ENCODE measurements around the gene MNAT1.
A peak's percentile ranks its signal among the peaks of the same experiment; 100 is the strongest.
"Not testable (repeated sequence)": the region's sequence is repeated elsewhere in the genome, so short reads cannot be mapped to it uniquely, and the experiment has no call there.

The MNAT1 gene

DNA sequence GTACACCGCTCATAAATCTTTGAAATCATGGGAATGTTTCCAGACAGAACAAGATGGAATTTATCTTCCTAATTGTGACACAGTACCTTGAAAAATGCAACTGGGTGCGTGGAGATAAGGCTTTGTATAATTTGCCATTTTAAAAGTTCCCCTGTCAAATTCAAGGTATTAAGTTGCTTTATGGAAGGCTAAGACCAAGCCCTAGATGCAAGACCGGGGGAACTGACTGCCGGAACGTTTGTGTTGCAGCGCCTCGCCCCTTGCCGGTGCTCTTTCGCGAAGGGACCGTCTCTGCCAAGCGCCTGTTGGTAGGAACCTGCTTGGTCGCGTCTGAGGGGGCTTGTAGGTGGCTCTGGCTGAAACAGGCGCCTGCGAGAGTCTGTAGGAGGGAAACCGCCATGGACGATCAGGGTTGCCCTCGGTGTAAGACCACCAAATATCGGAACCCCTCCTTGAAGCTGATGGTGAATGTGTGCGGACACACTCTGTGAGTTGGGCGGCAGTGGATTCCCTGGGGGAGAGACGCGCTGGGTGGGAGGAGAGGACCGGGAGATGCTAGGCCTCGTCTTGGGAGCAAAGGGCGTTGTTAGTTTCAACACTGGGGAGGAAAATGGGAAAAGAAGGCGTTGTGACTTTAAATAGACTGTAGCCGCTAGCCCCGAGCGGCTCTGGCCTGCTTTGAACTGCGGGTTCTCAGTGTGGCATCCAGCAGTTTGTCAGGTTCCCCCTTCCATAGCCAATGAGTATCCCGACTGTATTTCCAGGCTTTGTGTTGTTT lies at the start of gene MNAT1:
MNAT1 (plus strand) TSS at position 297 of the 778 bp plus-strand sequence; CDS start at position 399, 102 bp downstream.
- DNase-seq = peak; percentile 91

DNA sequence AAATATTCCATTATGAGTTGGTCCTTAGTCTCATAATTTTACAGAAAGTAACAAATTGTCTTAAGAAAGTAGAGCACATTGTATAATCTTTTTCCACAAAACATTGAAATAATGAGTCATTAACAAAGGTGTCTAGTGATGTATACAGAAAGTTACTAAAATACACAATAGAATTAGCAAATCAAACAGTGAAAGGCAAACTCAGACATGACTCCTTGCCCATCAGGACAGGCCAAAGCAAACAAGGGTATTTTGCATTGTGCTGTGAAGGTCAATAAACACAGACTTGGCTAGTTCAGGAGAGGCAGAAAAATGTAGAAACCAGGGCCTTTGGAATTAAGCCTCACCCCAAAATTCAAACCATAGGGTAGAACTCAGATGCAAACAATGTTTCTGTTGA lies 47.7 kb upstream of the MNAT1 start:
- no peak for DNase-seq

DNA sequence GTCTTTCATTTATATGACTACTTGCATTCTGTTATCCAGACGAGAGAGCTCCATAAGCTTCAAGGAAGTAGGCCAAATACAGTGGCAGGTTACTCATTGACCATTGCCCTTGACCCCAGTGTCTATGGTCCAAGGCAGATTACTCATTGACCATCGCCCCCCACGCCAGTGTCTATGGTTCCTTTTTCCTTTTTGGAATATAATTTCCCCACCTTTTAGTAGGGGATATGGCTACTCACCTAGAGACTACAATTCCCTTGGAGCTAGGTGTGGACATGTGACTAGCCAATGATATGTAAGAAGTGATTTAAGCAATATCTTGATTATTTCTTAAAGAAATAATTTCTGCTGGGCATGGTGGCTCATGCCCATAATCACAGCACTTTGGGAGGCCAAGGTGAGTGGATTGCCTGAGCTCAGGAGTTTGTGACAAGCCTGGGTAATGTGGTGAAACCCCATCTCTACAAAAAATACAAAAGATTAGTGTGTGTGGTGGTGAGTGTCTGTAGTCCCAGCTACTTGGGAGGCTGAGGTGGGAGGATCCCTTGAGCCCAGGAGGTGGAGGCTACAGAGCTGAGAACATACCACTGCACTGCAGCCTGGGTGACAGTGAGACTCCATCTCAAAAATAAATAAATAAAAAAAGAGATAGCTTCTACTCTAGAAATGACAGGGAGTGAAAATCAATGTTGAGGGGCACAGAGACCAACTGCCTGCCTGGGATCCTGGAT lies 43.0 kb upstream of the MNAT1 start:
- no peak for DNase-seq

DNA sequence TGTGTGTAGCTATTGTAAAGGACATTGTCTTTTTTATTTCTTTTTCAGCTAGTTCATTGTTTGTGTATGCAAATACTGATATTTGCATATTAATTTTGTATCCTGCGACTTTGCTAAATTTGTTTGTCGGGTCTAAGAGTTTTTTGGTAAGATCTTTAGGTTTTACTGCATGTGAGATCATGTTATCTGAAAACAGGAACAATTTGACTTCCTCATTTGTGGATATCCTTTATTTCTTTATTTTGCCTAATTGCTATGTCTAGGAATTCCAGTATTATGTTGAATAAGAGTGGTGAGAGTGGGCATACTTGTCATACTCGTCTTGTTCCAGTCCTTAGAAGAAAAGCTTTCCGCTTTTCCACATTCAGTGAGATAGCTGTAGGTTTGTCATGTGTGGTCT lies 39.2 kb upstream of the MNAT1 start:
- no peak for DNase-seq

DNA sequence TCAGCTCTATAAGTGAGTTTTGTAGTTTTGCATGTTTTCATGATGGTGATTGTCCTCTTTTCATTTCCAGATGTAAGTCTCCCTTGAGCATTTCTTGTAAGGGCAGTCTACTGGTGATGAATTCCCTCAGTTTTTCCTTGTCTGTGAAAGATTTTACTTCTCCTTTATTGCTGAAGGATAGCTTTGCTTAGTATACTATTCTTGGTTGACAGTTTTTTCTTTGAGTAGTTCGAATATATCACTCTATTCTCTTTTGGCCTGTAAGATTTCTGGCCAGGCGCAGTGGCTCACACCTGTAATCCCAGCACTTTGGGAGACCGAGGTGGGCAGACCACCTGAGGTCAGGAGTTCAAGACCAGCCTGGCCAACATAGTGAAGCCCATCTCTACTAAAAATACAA lies 34.0 kb upstream of the MNAT1 start:
- no peak for DNase-seq

- no peak for DNase-seq
Measured at GRCh38 chr14:60705100-60705499, 29.5 kb upstream of the MNAT1 start.

DNA sequence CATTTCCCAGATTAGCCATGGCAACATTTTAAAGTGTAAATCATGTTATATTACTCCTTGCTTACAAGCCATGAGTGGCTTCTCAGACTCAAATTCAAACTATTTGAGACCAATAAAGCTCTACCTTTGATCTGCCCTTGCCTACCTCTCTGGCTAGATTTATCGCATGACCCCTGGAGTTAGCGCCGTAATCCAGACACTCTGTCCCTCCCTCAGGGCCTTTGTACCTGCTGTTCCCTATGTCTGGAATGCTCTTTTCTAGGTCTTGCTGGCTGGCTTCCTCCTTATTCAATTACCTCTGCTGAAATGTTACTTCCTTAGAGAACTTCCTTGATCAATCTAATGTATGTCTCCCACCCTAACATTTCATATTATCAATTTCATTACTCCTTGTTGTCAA lies 26.7 kb upstream of the MNAT1 start:
- no peak for DNase-seq

- DNase-seq = no peak
Measured at GRCh38 chr14:60710494-60710893, 24.1 kb upstream of the MNAT1 start.

DNA sequence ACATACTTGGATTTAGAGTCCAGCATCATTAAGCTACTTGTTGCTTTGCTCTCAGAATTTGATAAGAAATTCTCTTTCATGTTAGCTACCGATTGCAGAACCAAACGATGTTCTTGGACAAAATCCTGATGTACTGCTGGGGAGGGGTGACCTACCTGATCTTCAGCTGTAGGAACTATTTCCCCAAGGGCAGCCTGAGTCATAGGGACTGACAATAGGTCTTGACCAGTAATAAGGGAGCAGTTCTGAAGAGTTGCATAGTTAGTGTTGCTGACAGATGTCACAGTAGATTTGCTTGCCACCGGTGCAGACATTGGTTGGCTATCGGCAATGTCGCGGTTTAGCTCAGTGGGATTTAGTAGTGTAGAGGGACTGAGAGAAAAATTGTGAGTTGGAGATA lies 21.0 kb upstream of the MNAT1 start:
- DNase-seq = no peak

- DNase-seq = no peak
Measured at GRCh38 chr14:60720391-60720790, 14.2 kb upstream of the MNAT1 start.

DNA sequence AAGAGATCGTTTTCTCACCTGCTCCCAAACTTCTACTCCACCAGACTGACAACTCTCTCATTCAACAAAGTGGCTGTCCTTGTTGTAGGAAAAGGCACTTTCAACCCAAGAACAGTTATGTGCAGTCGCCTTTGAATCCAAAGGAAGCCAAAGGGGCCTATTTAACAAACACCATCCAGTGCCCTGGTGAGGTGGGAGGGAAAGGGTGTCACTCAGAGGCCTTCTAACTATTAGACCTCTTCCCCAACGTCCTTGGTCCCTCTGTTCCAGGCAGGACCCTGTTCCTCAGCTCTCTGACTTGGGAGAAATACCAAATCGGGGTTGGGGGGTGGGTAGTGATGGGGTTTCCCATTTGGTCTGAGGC lies 13.6 kb upstream of the MNAT1 start:
- no peak for DNase-seq

DNA sequence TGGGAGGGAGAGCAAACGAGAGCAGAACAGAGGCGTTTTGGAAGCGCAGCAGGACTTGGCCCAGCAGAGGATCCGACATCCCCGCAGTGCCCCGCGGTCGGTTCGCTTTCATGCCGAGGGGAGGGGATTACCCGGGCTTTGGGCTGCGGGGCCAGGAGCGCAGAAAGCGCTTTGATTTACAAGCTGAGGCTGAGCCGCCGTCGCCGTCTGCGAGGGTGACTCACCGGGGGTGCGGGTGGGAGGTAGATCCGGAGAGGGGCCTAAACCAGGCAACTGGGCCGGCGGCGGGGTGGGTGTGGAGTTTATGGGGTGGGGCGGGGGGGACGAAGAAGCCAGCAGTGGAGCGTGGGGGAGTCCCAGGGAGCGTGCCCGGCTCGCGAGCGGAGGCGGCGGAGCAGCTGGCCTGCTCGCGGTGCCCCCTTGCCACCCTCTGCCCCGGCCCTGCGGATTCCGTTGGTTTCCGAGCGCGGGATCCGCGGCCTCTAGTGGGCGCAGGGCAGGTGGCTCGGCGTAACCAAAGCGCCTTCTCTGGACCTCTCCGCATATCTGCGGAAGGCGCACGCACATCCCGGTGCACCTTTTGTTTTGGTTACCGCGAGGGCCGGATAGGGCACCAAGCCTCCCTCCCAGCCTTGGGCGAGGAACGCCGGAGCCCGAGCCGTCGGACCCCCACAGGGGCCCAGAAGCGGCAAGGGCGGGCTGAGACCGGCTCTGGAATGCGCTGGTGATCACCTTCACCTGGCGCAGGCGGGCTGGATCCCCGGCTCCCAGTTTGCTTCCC lies 13.0 kb upstream of the MNAT1 start:
- DNase-seq = peak; percentile 45

- DNase-seq = peak; percentile 53
Measured at GRCh38 chr14:60722107-60722356, 12.5 kb upstream of the MNAT1 start.

DNA sequence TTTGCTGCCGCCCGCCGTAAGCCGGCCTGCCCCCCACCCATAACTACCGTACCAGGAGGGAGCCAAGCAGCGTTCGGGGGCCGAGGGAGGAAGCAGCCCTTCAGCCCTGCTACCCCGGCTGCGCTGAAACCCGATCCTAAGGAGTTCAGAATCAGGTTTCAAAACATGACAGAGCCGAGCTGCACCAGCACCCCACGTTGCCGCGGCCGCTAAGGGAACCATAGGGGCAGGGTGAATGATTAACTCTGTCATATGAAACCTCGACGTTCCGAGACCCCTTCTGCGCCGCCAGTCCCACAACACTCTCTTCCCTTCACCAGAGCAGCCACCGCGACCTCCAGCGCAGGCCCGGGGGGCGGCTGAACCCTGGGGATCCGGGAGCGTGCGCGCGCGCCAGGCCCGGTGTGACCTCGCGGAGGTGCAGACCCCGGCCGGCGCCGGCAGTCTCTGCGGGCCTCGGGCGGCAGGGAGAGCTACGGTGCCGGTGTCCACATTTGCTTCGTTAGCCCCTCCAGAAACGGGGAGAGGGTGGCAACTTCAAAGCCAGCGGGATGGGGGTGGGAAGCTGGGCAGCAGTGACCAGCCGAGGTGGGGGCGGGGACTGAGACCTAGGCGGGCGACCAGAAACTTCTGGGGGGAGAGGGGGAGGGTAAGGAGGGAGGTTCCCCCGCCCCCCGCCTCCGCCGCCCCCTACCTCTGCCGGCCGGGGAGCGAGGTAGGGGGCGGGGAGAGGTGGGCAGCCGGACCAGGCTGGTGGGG lies 12.0 kb upstream of the MNAT1 start:
- peak; percentile 63 for DNase-seq

- DNase-seq = peak; percentile 64
Measured at GRCh38 chr14:60723116-60723906, 11.2 kb upstream of the MNAT1 start.

DNA sequence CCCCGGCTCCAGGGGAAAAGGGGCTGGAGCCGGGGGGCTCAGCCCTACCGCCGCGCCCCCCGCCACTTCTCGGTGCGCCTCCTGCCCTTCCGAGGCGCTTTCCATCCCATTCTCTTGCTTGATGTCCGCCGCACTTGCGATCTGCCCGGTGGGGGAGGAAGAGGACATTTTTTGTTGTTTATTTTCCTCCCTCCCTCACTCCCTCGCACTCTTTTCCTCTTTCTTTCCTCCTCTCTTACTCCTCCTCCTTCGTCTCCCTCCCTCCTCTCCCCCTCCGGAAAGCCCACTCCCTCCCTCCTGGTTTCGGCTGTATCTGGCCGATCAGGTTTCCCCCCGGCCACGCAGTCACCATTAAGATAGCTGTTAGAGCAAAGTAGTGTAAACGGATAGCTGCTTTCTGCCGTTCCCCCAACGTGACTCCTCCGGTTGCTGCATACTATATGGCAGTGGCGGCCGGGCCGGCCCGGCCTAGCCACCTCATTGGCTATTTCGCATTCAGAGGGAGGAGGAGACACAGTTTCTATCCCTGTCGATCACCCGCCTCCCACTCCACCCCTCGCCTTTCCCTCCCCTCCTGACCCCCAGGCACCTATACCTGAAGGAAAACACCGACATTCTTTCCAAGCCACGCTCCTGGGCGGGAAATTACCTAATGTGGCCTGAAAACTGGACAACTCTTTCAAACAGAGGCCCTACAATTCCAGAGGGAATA lies 10.5 kb upstream of the MNAT1 start, which contains the start of gene SIX4:
SIX4 (minus strand) TSS at position 445 of the 712 bp plus-strand sequence; CDS start at position 168, 277 bp downstream.
- peak; percentile 93 for DNase-seq

DNA sequence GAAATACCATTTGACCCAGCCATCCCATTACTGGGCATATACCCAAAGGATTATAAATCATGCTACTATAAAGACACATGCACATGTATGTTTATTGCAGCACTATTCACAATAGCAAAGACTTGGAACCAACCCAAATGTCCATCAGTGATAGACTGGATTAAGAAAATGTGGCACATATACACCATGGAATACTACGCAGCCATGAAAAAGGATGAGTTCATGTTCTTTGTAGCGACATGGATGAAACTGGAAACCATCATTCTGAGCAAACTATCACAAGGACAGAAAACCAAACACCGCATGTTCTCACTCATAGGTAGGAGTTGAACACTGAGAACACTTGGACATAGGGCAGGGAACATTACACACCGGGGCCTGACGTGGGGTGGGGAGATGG lies 3.3 kb upstream of the MNAT1 start:
- DNase-seq = not testable (repeated sequence)

- no peak for DNase-seq
Measured at GRCh38 chr14:60732840-60733483, 1.6 kb upstream of the MNAT1 start.

GRCh38 chr14:60735416-60735815 lies 855 bp downstream of the MNAT1 start:
- DNase-seq = peak; percentile 25

DNA sequence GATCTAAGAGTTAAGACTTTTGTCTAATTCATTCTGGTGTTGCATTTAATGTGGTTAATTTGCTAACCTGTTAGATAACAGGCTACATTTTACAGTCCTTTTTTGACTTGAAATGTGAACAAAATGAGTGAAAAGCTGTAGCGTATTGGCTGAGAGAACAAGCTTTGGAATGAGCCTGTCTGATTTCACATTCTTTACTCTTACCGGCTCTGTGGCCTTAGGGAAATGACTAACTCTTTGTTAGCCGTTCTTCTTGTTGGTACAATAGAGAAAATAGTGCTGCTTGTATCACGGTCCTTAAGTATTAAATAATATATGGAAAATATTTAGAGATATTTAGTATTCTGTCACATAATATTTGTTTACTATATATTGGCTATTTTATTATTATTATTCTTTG lies 1.9 kb downstream of the MNAT1 start:
- DNase-seq = no peak
